LHCN-M2 (cell line): ENCODE measurements around the gene NPTX2. TPM values are rescaled to one million over a fixed set of nuclear protein-coding genes. Genes with fewer than 3 reads are reported as not detected.

Source experiments
- DNase-seq: peaks from one replicate; pipeline ENCODE4 v3.0.0-alpha.2; 2012; ENCODE audit warnings: low read depth
- total RNA-seq: library from RNA; depleted of rRNA; stranded (reverse); fragments of >200 nt; gene quantifications from 2 replicates; pipeline ENCODE4 v1.2.3, GENCODE V29; 2014

The NPTX2 gene
- total RNA-seq, 1 experiment from 2014 or later: 3,060 TPM

- peak; percentile 32 for DNase-seq
These were observed 904 bp downstream of the NPTX2 start for GRCh38 chr7:98617960-98618418.

GRCh38 chr7:98618786-98619185, 1.7 kb downstream of the NPTX2 start:
- peak; percentile 26 for DNase-seq

GRCh38 chr7:98619450-98620321, 2.6 kb downstream of the NPTX2 start:
- peak; percentile 93 for DNase-seq

GRCh38 chr7:98621573-98622482, 4.7 kb downstream of the NPTX2 start:
- peak; percentile 30 for DNase-seq

GRCh38 chr7:98622926-98623325, 5.8 kb downstream of the NPTX2 start:
- DNase-seq: peak; percentile 8

GRCh38 chr7:98624846-98625420, 7.8 kb downstream of the NPTX2 start:
- DNase-seq: peak; percentile 7

- DNase-seq: peak; percentile 47
These were observed 9.7 kb downstream of the NPTX2 start for GRCh38 chr7:98626460-98627412.

GRCh38 chr7:98627413-98627790, 10.3 kb downstream of the NPTX2 start:
- DNase-seq: peak; percentile 65

- DNase-seq: peak; percentile 41
These were observed 11.3 kb downstream of the NPTX2 start for GRCh38 chr7:98628418-98628817.

GRCh38 chr7:98629001-98629431, 11.9 kb downstream of the NPTX2 start:
- DNase-seq: peak; percentile 44

- no peak for DNase-seq
These were observed 13.1 kb downstream of the NPTX2 start for GRCh38 chr7:98630149-98630548.

GRCh38 chr7:98630770-98631169, 13.7 kb downstream of the NPTX2 start:
- DNase-seq: peak; percentile 51

- DNase-seq: no peak
These were observed 21.8 kb downstream of the NPTX2 start for GRCh38 chr7:98638853-98639252.

GRCh38 chr7:98640375-98640774, 23.3 kb downstream of the NPTX2 start:
- DNase-seq: no peak

- DNase-seq: peak; percentile 46
These were observed 24.8 kb downstream of the NPTX2 start for GRCh38 chr7:98641646-98642500.

GRCh38 chr7:98643236-98643985, 26.3 kb downstream of the NPTX2 start:
- peak; percentile 48 for DNase-seq

GRCh38 chr7:98646465-98646864, 29.4 kb downstream of the NPTX2 start:
- no peak for DNase-seq

- no peak for DNase-seq
These were observed 30.2 kb downstream of the NPTX2 start for GRCh38 chr7:98647326-98647725.

GRCh38 chr7:98651760-98652159, 34.7 kb downstream of the NPTX2 start:
- no peak for DNase-seq
